K562 (cell line): ENCODE measurements around the gene ABCG1. TPM values are rescaled to one million over a fixed set of nuclear protein-coding genes. Genes with fewer than 3 reads are reported as not detected.

Experiments
- MGA ChIP-seq: fragments of 450-650 bp; IDR thresholded peaks from 2 replicates; pipeline ENCODE4 v1.6.1; 2016; ENCODE audit warnings: mild to moderate bottlenecking, moderate library complexity
- NFXL1 ChIP-seq: fragments of 450-650 bp; formaldehyde crosslinking; IDR thresholded peaks from 2 replicates; pipeline ENCODE4 v1.4.0; 2021; ENCODE audit warnings: mild to moderate bottlenecking
- THRA ChIP-seq: fragments of 450-650 bp; IDR thresholded peaks from 2 replicates; pipeline ENCODE4 v1.6.1; 2017; ENCODE audit warnings: mild to moderate bottlenecking, moderate library complexity
- polyA plus RNA-seq, 8 experiments: library from polyadenylated mRNA; depleted of rRNA in 4 of 8; stranded (reverse) in 5 of 8; unstranded in 3 of 8; fragments of >200 nt; fragmentation: Nextera tagmentation in 2 of 8; fragmentation: Illumina TruSeq in 1 of 8; extraction: Ambion mirVana in 2 of 8; extraction: Trizol in 1 of 8; gene quantifications; 2 replicates each; pipeline versions ENCODE4 v1.2.1 to v1.2.3, GENCODE V29; 2011 to 2014; ENCODE audit warnings: inconsistent platforms in 1 of 8, missing spikeins in 1 of 8
- total RNA-seq, 7 experiments: library from RNA; depleted of rRNA in 6 of 7; stranded (reverse); fragments of >200 nt in 6 of 7; fragmentation: Illumina TruSeq in 2 of 7; extraction: Trizol in 2 of 7; gene quantifications; 2 replicates each; pipeline versions ENCODE4 v1.2.1 to v1.2.3, GENCODE V29; 2011 to 2021; ENCODE audit warnings: low replicate concordance in 1 of 7

ABCG1 gene
- total and polyA plus RNA-seq, 9 of the 15 experiments (the other 6 are each of a cell fraction or from before 2014, with no cell fraction given): 0.04 to 0.09 TPM; not detected in 7

GRCh38 chr21:42243026-42243425 is 24.1 kb downstream of the ABCG1 start (continued):
- TF ChIP-seq THRA (no peak), NFXL1 (CRISPR knock-in tag) (no peak), MGA (no peak)
- TF ChIP-seq, all 486 proteins: peak for 0
